ENCODE data around the gene ATAD2B. TPM values are rescaled to one million over a fixed set of nuclear protein-coding genes. Genes with fewer than 3 reads are reported as not detected.

The ATAD2B gene
- total and polyA plus RNA-seq, 5 donors, result 2.8 to 15.1 (median 9.4) TPM

- ATAC-seq, result no peak
- 68% methylated on average over 4 of the region's 4 CpGs for WGBS
- H3K4me1 ChIP-seq (ENCODE audit: control insufficient read depth, insufficient read depth, low read length), result no peaks in the 10 kb centered on the region
- DNase-seq, result no peak
- intact Hi-C loops (cut with DNase I), result no loop called here
- no peaks in the 10 kb centered on the region for H3K9me3 ChIP-seq (ENCODE audit: control insufficient read depth, low read length)
- H3K27me3 ChIP-seq (ENCODE audit: control insufficient read depth, insufficient read depth), result no peaks in the 10 kb centered on the region
- H3K27ac ChIP-seq (ENCODE audit: low read length), result no peak overlapping the region
- no peak overlapping the region for H3K4me3 ChIP-seq (ENCODE audit: low read length)
Observed at GRCh38 chr2:23823863-23824262, 103.1 kb downstream of the ATAD2B start.

DNA sequence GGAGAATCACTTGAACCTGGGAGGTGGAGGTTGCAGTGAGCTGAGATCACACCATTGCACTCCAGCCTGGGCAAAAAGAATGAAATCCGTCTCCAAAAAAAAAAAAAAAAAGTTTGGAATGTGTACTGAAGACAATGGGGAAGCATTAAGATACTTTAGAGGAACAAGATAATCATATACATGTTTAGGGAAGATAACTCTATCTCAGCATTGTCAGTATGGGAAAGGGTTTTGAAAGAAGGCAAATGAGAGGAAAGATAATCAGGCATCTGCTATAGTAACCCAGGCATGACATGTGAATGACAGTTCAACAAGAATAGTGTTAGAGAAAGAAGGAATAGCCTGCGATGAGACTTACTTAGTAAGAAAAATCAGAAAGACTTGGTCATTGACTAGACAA lies 112.0 kb downstream of the ATAD2B start:
- DNase-seq (no peak), ATAC-seq (no peak)
- intact Hi-C loops (cut with DNase I), result no loop called here
- Histone ChIP-seq H3K9me3 (ENCODE audit: control insufficient read depth, low read length) (no peaks in the 10 kb centered on the region), H3K4me1 (ENCODE audit: control insufficient read depth, insufficient read depth, low read length) (no peaks in the 10 kb centered on the region), H3K27me3 (ENCODE audit: control insufficient read depth, insufficient read depth) (no peaks in the 10 kb centered on the region), H3K27ac (ENCODE audit: low read length) (no peak overlapping the region), H3K4me3 (ENCODE audit: low read length) (no peak overlapping the region)
- 93% methylated on average over 2 of the region's 2 CpGs for WGBS

DNA sequence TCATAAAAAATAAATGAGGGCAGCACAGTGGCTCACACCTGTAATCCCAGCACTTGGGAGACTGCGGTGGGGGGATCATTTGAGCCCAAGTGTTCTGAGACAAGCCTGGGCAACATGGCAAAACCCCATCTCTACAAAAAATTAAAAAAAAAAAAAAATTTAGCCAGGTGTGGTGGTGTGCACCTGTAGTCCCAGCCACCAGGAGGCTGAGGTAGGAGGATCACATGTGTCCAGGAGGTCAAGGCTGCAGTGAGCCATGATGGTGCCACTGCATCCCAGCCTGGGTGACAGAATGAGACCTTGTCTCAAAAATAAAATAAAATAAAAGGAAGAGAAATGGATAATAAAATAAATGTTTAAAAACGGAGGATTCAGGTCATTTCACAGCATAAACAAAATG lies 113.5 kb downstream of the ATAD2B start:
- H3K27ac ChIP-seq (ENCODE audit: low read length), result no peak overlapping the region
- no peaks in the 10 kb centered on the region for H3K27me3 ChIP-seq (ENCODE audit: control insufficient read depth, insufficient read depth)
- 94% methylated on average over 2 of the region's 2 CpGs for WGBS
- no peak for DNase-seq
- no peak overlapping the region for H3K4me3 ChIP-seq (ENCODE audit: low read length)
- no peak for ATAC-seq
- intact Hi-C loops (cut with DNase I), result no loop called here
- H3K4me1 ChIP-seq (ENCODE audit: control insufficient read depth, insufficient read depth, low read length), result no peaks in the 10 kb centered on the region
- H3K9me3 ChIP-seq (ENCODE audit: control insufficient read depth, low read length), result no peaks in the 10 kb centered on the region

DNA sequence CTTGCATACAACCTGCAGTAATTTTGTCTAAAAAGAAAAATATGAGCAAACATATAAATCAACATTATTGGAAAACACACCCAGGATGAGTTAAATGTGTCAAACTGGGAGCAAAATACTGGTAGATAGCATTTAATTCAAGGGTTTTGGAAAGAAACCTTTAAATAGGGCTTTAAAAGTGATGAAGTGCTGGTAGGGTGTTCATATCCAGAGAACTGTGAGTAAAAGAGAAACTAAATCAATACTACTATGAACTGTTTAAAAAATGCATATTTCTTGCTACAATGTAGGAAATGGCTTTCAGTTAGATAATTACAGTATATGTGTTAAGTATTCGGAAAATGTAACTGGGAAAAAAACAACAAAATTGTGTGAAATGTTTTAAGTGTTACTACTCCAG lies 117.8 kb downstream of the ATAD2B start:
- H3K27ac ChIP-seq (ENCODE audit: low read length), result no peak overlapping the region
- H3K27me3 ChIP-seq (ENCODE audit: control insufficient read depth, insufficient read depth), result no peaks in the 10 kb centered on the region
- H3K4me1 ChIP-seq (ENCODE audit: control insufficient read depth, insufficient read depth, low read length), result peaks cover under 1% of the 10 kb centered on the region
- H3K4me3 ChIP-seq (ENCODE audit: low read length), result no peak overlapping the region
- DNase-seq, result no peak
- intact Hi-C loops (cut with DNase I), result no loop called here
- no peaks in the 10 kb centered on the region for H3K9me3 ChIP-seq (ENCODE audit: control insufficient read depth, low read length)
- no peak for ATAC-seq
- 91% methylated on average over 1 of the region's 1 CpG for WGBS

GRCh38 chr2:23806665-23807249 lies 120.2 kb downstream of the ATAD2B start:
- no peaks in the 10 kb centered on the region for H3K27me3 ChIP-seq (ENCODE audit: control insufficient read depth, insufficient read depth)
- H3K27ac ChIP-seq (ENCODE audit: low read length), result no peak overlapping the region
- H3K4me1 ChIP-seq (ENCODE audit: control insufficient read depth, insufficient read depth, low read length), result peaks cover 1% of the 10 kb centered on the region
- ATAC-seq (no peak), DNase-seq (no peak)
- no peaks in the 10 kb centered on the region for H3K9me3 ChIP-seq (ENCODE audit: control insufficient read depth, low read length)
- WGBS, result 91% methylated on average over 1 of the region's 1 CpG
- intact Hi-C loops (cut with DNase I), result no loop called here
- H3K4me3 ChIP-seq (ENCODE audit: low read length), result no peak overlapping the region

DNA sequence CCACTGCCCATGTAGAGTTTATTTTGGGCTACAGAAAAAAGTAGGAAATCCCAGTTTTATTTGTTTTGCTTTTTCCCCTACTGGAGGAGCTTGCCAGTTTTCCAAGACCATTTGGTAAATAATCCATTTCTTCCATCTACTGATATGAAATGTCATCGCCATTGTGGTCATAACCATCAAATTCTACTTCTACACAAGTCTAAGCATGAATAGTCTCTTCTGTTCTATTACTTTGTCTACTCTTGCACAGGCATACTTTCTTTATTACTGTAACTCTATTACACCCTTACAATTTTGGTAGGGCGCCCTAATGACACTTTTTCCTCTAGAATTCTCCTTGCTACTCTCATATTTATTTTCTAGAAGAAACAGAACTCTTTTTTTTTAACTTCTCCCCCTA lies 120.7 kb downstream of the ATAD2B start:
- no peak overlapping the region for H3K27ac ChIP-seq (ENCODE audit: low read length)
- no peak overlapping the region for H3K4me3 ChIP-seq (ENCODE audit: low read length)
- H3K9me3 ChIP-seq (ENCODE audit: control insufficient read depth, low read length), result no peaks in the 10 kb centered on the region
- 40% methylated on average over 2 of the region's 2 CpGs for WGBS
- DNase-seq (no peak), ATAC-seq (no peak)
- H3K4me1 ChIP-seq (ENCODE audit: control insufficient read depth, insufficient read depth, low read length), result peaks cover 1% of the 10 kb centered on the region
- intact Hi-C loops (cut with DNase I), result no loop called here
- H3K27me3 ChIP-seq (ENCODE audit: control insufficient read depth, insufficient read depth), result no peaks in the 10 kb centered on the region

DNA sequence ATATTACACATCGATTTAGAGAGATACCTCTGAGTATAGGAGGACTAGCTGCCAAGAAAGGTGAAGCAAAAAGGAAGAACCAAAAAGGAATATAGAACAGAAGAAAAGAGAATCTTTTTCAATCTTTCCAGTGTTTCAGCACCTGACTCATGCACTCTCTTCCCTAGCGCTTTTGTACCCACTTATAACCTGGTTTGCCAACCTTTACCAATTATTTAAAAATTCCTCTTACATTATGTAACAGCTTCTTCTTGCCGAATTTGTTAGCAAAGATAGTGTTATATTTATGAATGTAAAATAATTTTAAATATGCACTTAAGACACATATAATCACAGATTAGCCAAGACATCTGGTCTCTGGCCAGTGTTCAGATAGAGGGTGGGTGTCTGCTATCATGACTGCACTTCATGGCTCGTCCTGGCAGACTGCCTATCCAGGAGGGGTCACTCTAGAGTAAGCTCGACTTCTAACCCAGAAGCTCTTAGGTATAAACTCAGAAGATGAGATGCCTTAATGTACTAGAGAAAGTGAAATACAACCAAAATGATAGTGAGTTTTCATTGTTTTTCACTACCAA lies 122.9 kb downstream of the ATAD2B start:
- H3K9me3 ChIP-seq (ENCODE audit: control insufficient read depth, low read length), result no peaks in the 10 kb centered on the region
- no peaks in the 10 kb centered on the region for H3K27me3 ChIP-seq (ENCODE audit: control insufficient read depth, insufficient read depth)
- no peak overlapping the region for H3K4me3 ChIP-seq (ENCODE audit: low read length)
- H3K27ac ChIP-seq (ENCODE audit: low read length), result no peak overlapping the region
- 48% methylated on average over 5 of the region's 5 CpGs for WGBS
- peaks cover 1% of the 10 kb centered on the region for H3K4me1 ChIP-seq (ENCODE audit: control insufficient read depth, insufficient read depth, low read length)
- intact Hi-C loops (cut with DNase I), result no loop called here
- peak; percentile 23 to 75 (median 57) for DNase-seq
- ATAC-seq, result peak; percentile 36 to 51

- intact Hi-C loops (cut with DNase I), result no loop called here
- ATAC-seq, result no peak
- peaks cover 1% of the 10 kb centered on the region for H3K4me1 ChIP-seq (ENCODE audit: control insufficient read depth, insufficient read depth, low read length)
- WGBS, result 88% methylated on average over 5 of the region's 5 CpGs
- DNase-seq, result no peak
- no peaks in the 10 kb centered on the region for H3K27me3 ChIP-seq (ENCODE audit: control insufficient read depth, insufficient read depth)
- H3K9me3 ChIP-seq (ENCODE audit: control insufficient read depth, low read length), result no peaks in the 10 kb centered on the region
- H3K4me3 ChIP-seq (ENCODE audit: low read length), result no peak overlapping the region
- no peak overlapping the region for H3K27ac ChIP-seq (ENCODE audit: low read length)
Observed at GRCh38 chr2:23803264-23803964, 123.5 kb downstream of the ATAD2B start.

- no peak overlapping the region for H3K27ac ChIP-seq (ENCODE audit: low read length)
- H3K9me3 ChIP-seq (ENCODE audit: control insufficient read depth, low read length), result no peaks in the 10 kb centered on the region
- ATAC-seq (no peak), DNase-seq (no peak)
- peaks cover 1% of the 10 kb centered on the region for H3K4me1 ChIP-seq (ENCODE audit: control insufficient read depth, insufficient read depth, low read length)
- 64% methylated on average over 1 of the region's 1 CpG for WGBS
- no peak overlapping the region for H3K4me3 ChIP-seq (ENCODE audit: low read length)
- H3K27me3 ChIP-seq (ENCODE audit: control insufficient read depth, insufficient read depth), result no peaks in the 10 kb centered on the region
- intact Hi-C loops (cut with DNase I), result no loop called here
Observed at GRCh38 chr2:23801396-23801795, 125.5 kb downstream of the ATAD2B start.

DNA sequence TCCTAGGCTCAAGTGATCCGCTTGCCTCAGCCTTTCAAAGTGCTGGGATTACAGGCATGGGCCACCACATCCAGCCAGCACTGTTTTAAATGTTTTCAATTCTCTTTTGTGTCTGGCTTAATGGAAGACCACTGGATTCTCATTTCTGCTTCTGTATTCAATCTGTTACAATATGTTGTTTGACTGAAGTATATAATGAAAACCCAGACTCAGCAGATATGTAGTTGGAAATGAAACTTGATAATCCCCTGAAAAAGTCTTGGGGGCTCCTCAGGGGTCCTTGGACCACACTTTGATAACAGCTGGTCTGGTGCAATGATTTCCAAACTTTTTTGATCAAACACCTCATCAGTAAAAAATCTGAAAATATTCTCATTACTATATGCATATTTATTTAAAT lies 132.7 kb downstream of the ATAD2B start:
- no peak for DNase-seq
- Histone ChIP-seq H3K4me1 (ENCODE audit: control insufficient read depth, insufficient read depth, low read length) (peaks cover 1% of the 10 kb centered on the region), H3K4me3 (ENCODE audit: low read length) (no peak overlapping the region), H3K9me3 (ENCODE audit: control insufficient read depth, low read length) (no peaks in the 10 kb centered on the region), H3K27ac (ENCODE audit: low read length) (no peak overlapping the region), H3K27me3 (ENCODE audit: control insufficient read depth, insufficient read depth) (no peaks in the 10 kb centered on the region)
- ATAC-seq, result no peak
- intact Hi-C loops (cut with DNase I), result no loop called here
- WGBS, result 100% methylated on average over 1 of the region's 1 CpG

GRCh38 chr2:23793476-23793875 lies 133.4 kb downstream of the ATAD2B start:
- Histone ChIP-seq H3K4me1 (ENCODE audit: control insufficient read depth, insufficient read depth, low read length) (peaks cover 1% of the 10 kb centered on the region), H3K27ac (ENCODE audit: low read length) (no peak overlapping the region), H3K4me3 (ENCODE audit: low read length) (no peak overlapping the region), H3K27me3 (ENCODE audit: control insufficient read depth, insufficient read depth) (no peaks in the 10 kb centered on the region), H3K9me3 (ENCODE audit: control insufficient read depth, low read length) (no peaks in the 10 kb centered on the region)
- ATAC-seq (no peak), DNase-seq (no peak)
- 78% methylated on average over 2 of the region's 2 CpGs for WGBS
- intact Hi-C loops (cut with DNase I), result no loop called here
